Limb (tissue), 2 donors: Measurements from ENCODE around the gene PIANP.
A peak's percentile ranks its signal among the peaks of the same experiment; 100 is the strongest.

Experiments
- DNase-seq, 2 donors: peaks; one replicate each; pipeline ENCODE4 v3.0.0-alpha.2; 2016; ENCODE audit errors: extremely low spot score in 2 of 2

The PIANP gene

DNA sequence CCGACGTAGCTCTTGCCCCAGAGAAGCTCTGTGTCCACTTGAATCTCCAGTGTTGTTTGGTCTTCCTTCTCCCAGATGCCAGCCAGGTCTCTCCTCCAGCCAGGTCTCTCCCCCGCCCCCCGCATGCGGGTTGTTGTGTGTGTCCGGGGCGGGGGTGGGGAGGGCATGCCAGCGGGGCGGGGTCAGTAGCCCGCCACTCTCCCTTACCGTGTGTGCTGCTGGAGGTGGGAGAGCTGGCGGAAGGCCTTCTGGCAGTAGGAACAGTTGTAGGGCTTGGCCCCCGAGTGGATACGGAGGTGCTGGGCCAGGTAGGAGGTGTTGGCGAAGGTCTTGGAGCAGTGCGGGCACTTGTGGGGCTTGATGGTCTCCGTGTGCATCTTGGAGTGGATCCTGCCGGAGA, 28.5 kb downstream of the PIANP start:
- DNase-seq, result no peak

- no peak for DNase-seq
Measured at GRCh38 chr12:6667559-6668210, 32.9 kb downstream of the PIANP start.

- no peak for DNase-seq
Measured at GRCh38 chr12:6666211-6666610, 34.4 kb downstream of the PIANP start.

- no peak for DNase-seq
Measured at GRCh38 chr12:6664902-6665301, 35.7 kb downstream of the PIANP start.

DNA sequence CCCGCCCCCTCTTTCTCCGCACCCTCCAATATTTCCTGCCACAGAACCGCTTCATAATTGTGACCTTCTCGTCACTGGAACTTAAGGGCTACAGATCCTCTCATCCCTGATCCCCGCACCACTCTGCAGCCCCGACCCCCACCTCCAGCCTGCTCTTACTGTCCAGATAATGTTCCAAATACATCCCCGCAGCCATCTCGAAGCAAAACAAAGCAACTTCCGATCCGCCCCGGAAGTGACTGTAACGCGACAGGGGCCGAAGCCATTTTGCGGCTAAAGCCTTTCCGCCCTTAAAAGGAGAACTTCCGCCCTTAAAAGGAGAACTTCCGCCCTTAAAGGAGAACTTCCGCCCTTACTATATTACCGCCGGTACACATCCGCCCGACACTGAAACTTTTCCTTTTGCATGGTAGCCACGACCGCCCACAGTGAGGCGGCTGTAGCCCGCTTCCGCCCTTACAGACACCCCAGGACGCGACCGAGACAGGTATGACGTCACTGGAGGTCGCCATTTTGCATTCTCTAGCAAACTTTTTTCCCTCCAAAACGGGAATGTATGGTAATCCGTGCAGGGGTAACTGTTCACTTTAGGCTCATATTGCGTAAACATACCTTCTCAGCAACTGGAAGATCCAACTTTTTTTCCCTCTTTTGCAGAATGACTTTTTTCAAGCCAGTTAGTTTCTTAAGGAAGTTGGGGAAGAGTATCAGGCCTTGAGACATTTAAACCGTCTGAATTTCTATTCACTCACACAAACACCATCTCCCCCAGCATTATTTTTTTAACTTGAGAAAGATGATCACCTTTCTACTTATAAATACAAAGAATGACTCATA, 37.5 kb downstream of the PIANP start, which contains the start of gene ING4:
Gene ING4, minus strand, starts transcription at position 214 of the 837 bp plus-strand sequence. Its CDS starts 18 bp downstream, at position 196.
- peak; percentile 96 to 99 for DNase-seq

DNA sequence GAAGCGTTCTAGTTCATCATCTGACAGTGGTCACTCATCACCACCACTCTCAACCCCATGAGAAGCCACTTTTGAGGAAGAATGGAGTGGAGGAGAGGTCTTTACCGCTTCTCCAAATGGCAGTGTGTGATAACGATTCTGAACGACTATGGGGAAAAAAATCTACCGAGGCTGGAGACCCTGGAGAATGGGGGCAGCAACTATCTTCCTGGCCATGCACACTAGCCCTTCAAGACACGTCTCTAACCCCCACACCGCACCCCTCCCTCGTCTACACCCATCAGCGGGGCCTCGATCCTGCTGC, 38.1 kb downstream of the PIANP start:
- no peak for DNase-seq

DNA sequence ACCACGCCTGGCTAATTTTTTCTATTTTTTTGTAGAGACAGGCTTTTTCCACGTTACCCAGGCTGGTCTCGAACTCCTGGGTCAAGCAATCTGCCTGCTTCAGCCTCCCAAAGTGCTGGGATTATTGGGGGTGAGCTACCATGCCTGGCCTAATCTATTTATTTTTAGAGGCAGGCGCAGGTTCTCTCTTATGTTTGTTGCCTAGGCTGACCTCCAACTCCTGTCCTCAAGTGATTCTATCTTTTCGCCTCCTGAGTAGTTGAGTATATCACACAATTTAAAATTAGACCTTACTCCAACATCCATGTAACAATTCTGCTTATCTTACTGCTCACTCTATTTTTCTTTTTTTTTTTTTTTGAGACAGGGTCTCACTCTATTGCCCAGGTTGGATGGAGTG, 46.6 kb downstream of the PIANP start:
- DNase-seq, result no peak

- no peak for DNase-seq
Measured at GRCh38 chr12:6653342-6653741, 47.3 kb downstream of the PIANP start.

- no peak for DNase-seq
Measured at GRCh38 chr12:6652391-6652790, 48.2 kb downstream of the PIANP start.

GRCh38 chr12:6650832-6651231, 49.8 kb downstream of the PIANP start:
- no peak for DNase-seq

DNA sequence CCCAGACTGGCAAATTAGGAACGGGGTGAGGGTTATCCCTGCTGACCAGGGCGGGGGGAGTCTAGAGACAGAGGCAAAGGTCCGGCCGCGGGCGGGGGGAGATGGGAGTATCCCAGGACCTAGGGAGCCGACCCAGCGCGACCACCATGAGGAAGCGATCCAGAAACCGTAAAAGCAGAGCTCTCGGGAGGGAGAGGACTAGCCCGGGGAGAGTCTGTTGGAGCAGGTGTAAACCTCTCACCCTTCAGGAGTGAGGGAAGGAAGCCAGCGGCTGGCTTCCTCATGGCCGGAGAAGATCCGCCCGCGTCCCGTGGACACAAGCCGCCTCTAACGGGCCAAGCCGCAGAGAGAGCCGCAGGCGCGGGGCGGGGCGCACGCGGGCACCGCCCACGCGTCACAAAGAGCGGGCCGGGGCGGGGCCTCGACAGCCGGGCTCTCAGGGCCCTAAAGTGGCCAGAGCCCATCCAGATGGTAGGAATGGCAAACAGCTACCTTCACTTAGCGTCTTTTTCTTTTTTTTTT, 53.5 kb downstream of the PIANP start, which contains the start of gene ACRBP:
Gene ACRBP, minus strand, starts transcription at position 350 of the 522 bp plus-strand sequence. Its CDS starts 66 bp downstream, at position 284.
- DNase-seq, result peak; percentile 30 to 76

DNA sequence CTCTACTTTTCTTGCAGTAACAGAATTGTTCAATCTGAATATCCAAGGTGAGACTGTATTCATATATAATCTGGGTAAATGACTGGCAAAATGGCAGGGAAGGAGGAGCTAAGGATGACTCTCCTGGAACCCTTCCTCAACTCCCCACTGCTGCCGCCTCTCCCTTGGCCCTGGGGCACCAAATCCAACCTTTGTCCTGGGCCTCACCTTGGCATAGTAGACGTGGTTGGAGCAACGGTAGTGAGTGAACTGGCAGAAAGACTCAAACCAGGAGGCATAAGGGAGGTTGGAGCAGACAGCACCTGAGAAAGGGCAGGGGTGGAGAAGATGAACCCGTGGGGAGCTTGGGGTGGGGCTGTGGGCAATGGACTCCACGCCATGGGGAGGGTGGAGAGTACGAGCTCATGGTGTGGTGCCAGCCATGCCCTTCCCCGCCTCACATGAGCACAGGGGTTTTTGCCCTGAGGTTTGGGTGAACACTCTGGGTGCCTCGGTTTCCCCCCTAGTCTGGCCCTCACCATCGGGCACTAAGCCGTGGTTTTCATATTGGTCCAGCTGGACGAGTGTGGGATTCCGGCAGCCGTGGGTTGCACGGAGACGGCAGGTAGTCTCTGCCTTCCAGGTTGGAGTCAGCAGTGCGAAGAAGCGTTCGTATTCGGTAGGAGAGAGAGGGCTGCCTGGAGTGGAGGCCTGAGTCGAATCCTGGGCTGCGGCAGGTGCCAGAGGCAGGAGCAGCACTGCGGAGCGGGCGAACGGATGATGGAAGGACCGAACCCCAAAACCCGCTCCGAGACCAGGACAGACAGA, 54.1 kb downstream of the PIANP start:
- no peak for DNase-seq

DNA sequence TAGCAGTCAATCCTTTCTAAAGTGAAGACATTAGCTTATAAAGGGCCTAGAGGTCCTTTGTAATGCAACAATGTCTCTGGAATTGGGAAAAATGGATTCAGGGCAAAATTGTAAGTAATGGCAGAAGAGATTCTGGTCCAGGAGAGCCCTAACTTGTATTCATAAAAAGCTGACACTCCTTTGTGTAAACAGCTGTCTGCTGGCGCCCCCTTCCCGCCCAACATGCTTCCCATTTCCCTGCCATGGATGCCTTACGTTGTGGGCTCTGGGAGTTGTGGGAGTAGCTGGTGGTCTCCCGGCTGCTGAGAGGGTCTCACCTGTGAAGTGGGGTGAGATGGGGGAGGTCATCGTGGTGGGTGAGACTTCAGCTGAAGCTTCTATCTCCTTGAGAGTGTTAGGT, 55.7 kb downstream of the PIANP start:
- peak in 1 of 2 donors; percentile 36 for DNase-seq

GRCh38 chr12:6644257-6644596, 56.4 kb downstream of the PIANP start:
- DNase-seq, result no peak
